ENCODE results near the gene E2F7.
A peak's percentile ranks its signal among the peaks of the same experiment; 100 is the strongest.

E2F7 gene

DNA sequence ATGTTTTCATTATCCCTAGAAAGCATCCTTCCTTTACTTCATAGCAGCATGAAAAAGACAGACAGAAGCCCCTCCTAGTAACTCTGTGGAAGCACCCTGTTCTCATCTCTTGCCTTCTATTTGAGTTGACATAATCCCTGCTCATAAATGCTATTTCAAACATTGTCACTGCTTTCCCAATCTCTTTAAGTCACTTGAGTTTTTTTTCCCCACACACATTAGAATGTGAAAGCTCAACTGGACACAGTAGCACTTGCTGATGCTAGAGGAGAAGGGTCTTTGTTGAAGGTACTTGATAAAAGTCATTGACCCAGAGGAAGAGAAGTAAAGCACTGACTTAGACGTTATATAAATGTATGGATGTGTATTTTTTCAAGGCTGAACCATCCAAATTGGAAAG is 3.0 kb downstream of the E2F7 start:
- DNase-seq, result no peak

DNA sequence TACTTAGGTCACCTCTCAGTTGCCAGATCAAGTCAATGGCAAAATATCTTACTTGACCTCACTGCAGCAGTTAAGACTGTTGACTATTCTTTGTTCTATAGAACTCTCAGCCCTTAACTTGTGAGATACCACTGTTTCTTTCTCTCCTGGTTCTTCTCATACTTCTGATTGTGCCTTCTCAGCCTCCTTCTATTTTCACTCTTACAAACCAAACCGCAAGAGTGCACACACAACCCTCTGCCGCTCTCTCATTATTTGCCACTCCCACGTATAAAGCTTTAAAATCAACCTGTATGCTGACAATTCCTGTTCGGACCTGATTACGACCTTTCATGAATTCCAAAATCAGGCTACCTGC is 4.5 kb downstream of the E2F7 start:
- DNase-seq, result no peak

DNA sequence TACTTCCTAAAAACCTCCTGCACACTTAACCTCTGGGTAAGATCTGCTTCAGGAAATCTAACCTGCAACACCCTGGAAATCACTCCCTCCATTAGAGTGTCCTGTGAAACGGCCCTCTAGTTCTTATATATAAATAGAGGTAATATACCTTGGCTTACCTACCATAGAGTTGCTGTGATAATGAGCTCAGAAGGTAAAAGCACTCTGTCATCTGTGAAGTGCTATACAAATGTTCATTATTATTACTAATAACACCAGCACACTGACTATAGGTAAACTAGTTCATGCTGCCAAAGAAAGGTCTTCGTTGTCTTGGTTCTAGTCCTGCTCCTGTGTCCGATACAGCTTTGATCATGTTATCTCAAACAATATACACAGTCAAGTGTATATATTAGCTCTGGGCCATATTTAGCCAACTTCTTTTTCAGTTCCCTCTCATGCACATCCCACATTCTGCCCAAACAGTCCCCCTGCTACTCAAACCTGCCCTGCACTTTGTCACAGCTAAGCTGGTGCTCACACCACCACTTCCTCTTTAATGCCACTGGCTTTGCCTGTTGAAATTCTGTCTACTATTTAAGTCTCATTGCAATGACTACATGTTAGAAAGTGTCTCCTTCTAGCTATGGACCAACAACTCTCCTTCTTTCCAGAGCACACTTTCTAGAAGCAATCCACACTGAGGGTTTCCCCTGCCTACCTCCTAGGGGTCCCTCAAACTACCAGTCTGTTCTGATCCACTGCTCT is 5.1 kb downstream of the E2F7 start:
- no peak for DNase-seq

DNA sequence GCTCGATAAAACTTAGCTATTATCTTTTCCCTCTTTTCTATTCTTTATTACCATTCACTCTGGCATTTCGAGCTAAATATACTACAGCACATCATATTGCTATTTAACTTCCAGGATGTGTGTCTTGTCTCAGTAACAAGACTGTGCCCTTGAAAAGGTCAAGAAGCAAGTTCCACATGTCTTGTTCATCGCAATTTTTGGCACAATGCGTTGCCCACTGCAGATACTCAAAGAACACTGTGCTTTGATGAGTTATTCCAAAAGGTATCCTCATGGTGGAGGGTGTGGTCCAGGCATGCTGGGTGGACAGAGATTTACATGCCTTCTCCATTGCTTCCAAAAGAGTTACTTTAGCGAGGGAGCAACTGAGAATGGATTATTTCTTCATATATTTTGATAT is 6.6 kb downstream of the E2F7 start:
- no peak for DNase-seq

DNA sequence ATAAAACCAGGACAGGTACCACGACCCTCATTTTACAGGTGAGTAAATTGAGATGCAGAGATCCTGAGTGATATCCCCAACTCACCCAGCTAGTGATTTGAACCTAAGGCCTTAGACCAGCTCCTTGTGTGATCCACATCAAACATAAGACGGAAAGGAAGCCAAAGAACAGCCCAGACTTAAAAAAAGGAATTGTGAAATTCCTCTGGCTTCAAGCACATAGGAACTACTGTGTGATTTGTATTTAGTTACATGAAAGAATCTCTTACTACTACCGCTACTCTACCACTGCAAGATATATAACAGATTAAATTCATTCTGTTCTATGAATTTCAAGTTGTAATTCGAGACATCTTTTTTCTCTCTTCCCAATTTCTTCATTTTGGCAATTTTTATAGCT is 10.5 kb downstream of the E2F7 start:
- no peak for DNase-seq

DNA sequence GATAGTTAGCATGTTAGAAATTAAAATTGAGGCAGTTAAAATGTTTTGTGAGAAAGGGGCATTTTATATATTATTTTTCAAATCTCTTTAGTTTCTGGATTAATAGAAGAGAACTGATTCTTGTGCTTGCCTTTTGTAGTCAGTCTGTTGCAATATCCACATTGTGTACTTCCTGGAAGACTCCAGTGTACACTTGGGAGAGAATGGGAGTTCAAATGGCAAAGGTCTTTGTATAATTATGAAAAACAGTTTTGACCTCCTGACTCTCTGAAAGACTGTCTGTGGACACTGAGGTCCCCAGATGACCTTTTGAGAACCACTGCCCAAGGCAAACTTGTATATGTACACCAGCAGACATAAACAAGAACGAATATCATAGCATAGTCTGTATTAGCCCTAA is 12.1 kb downstream of the E2F7 start:
- DNase-seq, result no peak

DNA sequence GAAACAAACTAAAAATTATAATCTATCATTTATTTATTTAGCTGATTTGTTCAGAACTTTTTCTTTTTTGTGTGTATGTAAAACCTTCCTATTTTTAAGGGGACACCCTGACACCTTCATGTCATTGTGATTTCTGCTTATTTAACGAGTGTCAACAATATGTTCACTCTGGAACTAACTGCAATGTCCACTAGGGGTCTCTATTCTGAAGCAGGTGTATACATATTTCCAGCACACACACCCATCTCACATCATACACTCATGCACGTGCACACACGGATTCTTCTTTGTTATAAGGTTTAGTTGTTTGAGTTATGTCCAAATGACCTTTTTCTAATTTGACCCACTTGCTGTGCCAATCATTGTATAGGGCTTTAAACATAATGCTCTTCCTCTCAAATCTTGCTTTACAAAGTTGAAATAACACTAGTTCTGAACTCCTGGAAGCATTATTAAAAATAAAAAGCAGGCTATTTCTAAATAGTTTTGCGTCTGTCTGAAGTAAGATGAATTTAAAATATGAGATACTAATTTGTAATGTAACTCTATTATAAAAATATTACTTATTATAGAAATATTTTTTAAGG is 15.5 kb downstream of the E2F7 start:
- peak; percentile 62 for DNase-seq

DNA sequence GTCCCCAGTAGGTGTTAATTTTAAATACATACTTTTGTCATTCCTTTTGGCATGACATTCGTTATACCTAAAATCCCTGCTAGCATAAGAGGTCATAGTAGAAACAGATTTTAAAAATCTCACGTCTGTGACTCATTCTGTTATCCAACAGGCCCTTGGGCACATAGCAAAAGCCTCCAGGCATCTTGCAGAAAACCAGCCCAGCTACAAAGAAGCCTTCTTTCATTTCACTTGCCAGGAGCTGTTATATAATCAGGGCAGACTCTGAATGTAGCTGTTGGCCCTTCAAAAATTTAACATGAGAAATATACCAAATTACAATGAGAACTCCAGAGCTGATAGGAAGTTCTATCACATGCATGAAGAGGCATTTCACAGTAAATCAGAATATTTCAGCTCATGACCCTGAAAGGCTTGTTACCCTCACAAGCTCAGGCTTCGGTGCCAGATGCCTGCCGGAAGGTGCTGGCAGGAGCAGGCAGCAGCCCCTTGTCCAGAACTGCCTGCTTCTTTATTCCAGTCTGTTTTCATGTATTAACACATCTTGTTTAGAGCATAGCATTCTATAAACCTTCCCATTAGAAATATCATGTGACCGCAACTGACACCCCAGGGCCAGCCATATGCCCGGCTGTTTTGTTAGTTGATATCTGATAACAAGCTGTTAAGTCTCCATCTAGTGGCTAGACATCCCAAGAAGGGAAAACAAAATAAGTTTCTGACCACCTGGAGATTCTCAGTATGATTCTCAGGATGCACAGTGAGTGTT is 17.8 kb downstream of the E2F7 start:
- no peak for DNase-seq

DNA sequence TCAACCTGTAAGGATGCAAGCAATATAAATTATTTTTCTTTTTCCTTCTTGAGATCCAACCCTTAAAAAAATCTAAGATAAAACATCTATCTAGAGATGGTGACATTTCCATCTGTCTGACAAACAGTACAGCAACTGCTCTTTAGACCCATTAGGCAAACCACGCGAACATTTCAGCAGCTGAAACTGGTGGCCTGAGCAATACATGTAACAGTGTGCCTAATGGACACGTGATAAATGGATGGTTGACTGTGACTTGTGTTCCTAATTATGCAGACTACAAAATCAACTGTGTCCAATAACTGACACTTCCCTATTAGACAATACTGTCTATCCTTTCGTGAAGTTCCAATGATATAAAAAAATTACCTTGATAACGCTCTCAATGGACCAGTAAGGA is 18.9 kb downstream of the E2F7 start:
- no peak for DNase-seq

DNA sequence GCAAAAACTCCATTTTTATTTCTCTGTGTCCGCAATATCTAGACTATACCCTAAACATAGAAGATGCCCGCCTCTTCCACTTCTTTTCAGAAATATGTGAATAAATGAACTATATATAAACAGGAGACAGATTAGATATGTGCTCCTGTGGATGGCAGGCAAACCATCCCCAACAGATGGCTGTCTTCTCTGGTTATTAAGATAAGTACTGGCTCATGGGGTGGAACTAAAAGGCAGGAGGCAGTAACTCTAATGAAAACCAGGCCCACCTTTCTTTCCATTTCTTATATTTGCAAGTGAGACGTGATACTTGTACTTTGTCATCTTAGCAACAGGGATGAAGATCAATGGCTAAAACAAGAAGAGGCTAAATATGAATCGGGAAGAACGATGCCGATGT is 20.2 kb downstream of the E2F7 start:
- DNase-seq, result no peak

DNA sequence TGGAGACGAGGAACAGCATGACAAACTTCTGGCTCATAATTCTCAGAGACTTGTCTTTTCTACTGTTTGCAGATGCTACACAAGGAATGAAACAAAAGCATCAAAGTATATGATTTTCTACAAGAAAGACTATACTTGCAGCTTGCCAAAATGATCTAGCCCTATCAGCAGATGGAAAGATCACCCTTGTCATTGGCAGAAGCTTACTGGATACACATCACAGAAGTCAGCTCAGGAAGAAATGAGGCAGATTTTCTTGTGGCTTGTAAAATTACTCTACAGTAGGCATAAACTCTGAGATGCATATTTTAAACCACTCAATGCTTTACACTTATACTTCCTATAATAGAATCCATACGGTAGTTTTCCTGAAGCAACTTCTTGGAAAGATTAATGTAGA is 20.6 kb downstream of the E2F7 start:
- no peak for DNase-seq

DNA sequence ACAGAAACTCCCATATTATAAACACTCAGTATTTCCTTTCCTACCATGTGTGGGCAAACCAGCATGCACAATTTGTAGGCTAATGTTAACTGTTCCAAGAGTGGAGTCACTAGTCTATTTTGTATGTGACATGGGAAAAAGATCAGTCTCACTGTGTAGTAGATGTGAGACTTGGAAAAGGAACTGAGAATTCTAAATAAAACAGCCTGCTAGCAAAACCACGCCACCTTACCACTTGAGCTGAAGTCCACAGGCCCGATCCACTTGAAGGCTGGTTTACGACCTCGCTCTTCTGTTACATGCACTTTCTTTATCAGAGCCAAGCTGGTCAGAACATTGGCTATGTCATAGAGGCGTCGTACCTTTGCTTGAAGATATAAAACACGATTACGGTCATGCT is 22.5 kb downstream of the E2F7 start:
- no peak for DNase-seq

DNA sequence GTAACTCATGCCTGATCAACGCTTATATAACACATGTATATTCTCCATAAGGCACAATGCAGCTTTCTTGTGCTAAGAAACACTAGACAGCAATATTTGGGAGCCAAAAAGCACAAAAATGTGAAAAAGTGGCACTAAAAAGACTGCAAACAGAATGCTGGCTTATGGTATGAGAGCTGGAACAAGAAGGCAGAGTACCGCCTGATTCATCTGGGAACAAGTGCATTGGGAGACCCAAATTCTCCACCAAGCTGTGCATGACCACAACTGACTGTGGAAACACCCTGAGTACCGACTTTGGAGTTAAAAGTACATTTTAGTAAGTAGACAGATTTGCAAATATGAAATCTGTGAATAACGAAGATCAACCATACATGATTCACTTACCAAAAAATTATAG is 25.1 kb downstream of the E2F7 start:
- DNase-seq, result no peak

DNA sequence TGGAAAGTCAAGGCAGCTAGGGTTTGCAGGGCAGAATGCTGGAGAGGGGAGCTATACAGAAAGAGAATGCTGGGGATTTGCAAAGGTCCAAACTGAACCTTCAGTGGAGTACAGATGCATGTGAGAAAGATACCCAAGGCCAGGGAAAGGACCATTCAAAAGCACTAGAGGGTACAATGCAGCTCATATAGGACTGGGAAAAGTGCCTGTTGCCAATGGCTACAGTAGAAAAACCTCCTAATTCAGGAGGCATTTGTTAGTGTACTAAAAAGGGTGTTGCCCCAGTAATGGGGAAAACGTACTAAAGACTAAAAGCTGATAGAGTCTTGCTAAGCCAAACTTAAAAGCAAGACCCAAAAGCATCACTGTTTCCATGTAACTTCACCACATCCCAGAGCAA is 30.1 kb downstream of the E2F7 start:
- DNase-seq, result no peak

DNA sequence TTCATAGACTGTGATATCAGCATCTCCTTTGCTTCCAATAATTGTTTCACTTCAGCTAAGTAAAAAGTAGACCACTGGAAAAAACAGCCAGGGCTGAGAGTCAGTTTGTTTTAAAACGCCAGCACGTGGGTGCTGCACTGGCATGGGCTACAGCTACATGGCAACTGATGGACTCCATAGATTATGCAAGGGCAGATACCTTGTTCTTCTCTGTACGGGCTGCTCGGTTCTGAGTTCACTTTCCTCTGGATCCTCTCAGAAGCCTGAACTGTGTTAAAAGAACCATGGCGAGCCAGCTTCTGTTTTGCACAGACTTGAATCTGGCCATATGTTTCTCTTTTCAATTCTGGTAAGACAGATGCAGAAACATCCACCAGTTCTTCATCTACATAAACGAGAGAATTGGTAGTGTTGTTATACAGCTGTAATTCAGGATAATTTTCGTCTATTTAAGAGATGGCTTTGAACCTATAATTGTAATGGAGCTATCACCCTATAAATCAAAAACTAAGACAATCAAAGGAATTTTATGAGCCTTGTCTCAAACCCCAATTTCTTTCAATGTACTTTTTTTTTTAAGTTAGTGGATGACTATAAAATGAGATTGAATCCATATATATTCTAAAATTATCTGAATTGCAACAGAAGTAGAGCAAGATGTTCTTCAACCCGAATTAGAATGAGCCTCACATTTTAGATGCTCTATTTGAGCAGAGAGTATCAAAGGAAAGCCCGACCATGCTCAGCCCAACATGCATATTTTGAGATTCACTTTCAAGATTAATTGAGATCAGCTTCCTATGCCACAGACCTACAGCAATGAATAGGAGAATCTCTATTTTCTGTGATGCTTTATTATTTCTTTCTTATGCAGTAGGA is 31.5 kb downstream of the E2F7 start:
- DNase-seq, result no peak

DNA sequence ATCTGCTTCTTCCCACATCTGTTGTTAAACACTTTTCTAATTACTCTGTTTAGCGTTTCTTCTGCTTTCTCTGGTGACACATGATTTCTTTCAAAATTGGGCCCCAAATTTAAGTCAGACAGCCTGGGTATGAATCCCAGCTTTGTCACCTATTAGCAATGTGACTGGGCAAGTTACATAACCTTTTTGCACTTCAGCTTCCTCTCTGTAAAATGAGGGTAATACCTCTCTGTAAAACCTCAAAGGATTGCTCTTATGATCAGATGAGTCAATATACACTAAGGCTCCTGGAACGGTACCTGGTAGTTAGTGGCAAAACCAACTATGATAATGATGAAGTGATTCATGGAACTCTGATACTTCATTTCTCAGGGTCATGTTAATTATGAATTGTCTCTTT is 33.0 kb downstream of the E2F7 start:
- no peak for DNase-seq

DNA sequence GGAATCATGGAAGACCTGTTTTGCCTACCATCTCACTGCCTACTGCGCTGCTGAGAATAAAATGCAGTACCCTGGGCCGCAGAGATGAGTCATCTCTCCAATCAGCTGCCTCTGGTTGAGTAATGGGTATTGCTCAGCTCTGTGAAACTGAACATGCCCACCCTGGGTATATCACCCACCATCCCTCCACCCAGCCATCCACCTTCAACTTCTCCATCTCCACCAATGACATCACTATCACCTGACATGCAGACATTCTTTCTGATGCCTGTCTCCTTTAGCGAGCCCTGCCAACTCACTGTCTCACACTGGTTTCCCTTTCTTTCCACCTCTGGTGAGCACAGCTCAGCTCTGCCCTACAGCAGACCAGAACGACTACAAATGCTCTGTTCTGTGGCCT is 33.6 kb downstream of the E2F7 start:
- DNase-seq, result no peak

DNA sequence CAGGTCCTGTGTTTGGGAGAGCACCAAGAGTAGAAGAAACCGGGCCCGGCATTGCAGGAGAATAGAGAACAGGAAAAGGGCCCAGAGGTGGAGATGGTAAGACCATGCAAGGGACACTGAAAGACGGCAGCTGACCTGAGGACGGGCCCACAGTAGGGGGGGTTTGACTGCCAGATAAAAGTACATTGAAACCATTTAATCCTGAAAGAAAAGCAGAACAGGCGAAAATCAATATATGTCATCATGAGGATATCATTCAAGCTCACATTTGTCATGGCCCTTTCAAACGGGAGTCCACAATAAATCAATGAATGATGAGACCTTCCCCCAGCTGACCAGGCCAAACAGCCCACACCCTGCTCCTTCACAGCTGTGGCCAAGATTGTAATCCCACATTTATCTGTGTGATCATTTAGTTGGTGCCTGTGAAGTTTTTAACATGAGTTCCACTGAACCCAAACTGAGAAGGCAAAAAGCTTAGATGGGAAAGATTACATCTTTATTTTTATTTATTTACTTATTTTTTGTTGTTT is 39.5 kb downstream of the E2F7 start:
- no peak for DNase-seq

DNA sequence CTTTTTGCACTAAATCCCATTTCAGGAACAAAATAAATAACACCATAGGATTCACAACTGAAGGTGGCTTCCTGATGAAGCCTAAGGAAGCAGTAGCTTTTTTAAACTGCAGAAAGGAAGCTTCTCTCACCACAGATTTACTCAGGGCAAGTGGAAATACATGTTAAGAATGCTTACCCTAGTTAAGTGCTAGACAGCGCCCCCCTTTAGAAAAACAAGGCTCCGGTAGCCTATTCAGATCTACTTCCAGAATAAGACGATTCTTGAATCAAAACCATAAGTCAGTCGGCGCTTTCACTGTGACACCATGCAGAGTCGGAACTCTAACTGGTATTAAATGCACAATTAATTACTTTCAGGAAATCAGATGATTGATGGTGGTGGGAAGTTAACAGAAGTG is 41.9 kb downstream of the E2F7 start:
- no peak for DNase-seq

DNA sequence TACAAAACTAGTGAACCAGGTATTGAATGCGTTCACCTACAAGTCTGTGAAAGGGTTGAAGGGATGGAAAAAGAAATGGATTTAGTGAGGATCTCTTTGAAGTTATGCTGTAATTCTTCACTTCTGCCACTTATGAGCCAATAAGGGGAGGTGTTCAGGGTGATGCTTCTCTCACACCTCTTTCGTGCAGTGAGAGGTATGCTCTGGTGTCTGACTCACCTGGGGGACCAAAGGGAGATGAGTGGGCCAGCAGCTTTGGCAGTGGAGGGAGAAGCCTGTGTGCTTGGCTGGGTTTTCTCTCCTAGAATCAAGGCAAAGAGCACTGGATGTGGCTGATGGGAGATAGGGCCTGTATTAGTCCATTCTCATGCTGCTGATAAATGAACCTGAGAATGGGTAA is 45.4 kb downstream of the E2F7 start:
- DNase-seq, result no peak

DNA sequence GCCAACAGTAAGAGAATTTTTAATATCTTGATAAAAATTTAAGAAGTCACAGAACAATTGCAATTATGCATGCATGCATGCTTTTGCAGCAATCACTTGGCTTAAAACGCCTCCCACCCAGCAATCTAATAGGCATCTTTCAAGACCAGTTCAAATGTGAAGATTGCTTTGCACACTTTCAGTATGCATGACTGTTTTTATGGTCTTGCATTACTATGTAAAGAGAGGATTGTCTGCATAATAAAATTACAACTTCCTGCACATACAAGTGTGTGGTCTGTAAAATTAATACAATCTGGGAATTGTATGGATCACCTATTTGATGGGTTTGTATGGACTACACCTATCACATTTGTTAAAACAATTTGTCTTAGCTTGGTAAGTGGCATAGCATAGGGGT is 48.8 kb downstream of the E2F7 start:
- no peak for DNase-seq

DNA sequence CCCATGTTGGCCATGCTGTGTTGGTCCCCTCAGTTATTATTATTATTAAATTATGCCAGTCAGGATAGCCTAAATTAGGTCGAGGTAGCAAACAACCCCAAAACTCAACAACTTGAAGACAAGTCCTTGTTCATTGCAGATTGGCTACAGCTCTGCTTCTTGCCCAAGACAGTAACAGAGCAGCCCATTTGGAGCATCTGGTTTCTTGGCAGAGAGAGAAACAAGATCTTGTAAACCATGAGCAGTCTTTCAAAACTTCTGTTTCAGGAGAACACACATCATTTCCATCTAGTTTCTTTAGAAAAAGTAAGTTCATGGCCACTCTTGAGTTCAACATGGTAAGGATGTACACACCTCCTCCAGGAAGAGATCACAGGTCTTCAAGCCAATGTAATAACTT is 52.3 kb downstream of the E2F7 start:
- DNase-seq, result no peak
